ENCODE measurements around the gene DROSHA.
"Not testable (repeated sequence)": the region's sequence is repeated elsewhere in the genome, so short reads cannot be mapped to it uniquely, and the experiment has no call there.

The DROSHA gene, protein sequence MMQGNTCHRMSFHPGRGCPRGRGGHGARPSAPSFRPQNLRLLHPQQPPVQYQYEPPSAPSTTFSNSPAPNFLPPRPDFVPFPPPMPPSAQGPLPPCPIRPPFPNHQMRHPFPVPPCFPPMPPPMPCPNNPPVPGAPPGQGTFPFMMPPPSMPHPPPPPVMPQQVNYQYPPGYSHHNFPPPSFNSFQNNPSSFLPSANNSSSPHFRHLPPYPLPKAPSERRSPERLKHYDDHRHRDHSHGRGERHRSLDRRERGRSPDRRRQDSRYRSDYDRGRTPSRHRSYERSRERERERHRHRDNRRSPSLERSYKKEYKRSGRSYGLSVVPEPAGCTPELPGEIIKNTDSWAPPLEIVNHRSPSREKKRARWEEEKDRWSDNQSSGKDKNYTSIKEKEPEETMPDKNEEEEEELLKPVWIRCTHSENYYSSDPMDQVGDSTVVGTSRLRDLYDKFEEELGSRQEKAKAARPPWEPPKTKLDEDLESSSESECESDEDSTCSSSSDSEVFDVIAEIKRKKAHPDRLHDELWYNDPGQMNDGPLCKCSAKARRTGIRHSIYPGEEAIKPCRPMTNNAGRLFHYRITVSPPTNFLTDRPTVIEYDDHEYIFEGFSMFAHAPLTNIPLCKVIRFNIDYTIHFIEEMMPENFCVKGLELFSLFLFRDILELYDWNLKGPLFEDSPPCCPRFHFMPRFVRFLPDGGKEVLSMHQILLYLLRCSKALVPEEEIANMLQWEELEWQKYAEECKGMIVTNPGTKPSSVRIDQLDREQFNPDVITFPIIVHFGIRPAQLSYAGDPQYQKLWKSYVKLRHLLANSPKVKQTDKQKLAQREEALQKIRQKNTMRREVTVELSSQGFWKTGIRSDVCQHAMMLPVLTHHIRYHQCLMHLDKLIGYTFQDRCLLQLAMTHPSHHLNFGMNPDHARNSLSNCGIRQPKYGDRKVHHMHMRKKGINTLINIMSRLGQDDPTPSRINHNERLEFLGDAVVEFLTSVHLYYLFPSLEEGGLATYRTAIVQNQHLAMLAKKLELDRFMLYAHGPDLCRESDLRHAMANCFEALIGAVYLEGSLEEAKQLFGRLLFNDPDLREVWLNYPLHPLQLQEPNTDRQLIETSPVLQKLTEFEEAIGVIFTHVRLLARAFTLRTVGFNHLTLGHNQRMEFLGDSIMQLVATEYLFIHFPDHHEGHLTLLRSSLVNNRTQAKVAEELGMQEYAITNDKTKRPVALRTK (N-terminal part only)

DNA sequence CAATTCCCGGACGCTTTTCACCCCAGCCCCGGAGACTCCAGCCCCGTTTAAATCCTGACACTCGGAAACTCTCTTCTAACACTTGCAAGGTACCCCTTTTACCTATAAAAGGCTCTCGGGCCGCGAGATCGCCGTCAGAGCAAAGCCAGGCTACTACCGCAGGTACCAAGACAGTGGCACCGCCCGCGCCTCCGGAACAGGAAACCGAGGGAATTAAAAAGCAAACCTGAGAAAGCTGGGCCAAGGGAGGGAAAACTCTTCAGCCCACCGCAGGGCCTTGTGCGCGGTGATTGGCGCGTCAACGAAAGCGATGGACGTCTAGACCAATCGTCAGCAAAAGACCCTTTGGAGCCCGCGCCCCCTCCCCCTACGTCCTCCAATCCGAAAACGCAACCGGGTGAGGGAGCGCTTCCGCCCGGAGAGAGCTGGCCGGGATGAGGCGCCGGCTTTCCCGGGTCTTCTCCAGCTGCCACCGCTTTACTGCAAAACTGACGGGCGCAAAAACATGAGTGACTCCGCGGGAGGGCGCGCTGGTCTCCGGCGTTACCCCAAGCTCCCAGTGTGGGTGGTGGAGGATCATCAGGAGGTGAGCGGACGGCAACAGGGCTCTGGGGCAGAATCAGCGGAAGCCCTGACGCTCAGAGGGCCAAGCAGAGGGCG lies at the start of gene DROSHA, which contains the start of gene C5orf22:
TSS of gene DROSHA (minus strand) at position 206 of the 660 bp plus-strand sequence. CDS start 3,034 bp downstream, outside the sequence.
TSS of gene C5orf22 (plus strand) at position 414 of the 660 bp plus-strand sequence. CDS start at position 506, 92 bp downstream.
- DNase-seq (ENCODE audit: low read depth): peak; percentile 82

DNA sequence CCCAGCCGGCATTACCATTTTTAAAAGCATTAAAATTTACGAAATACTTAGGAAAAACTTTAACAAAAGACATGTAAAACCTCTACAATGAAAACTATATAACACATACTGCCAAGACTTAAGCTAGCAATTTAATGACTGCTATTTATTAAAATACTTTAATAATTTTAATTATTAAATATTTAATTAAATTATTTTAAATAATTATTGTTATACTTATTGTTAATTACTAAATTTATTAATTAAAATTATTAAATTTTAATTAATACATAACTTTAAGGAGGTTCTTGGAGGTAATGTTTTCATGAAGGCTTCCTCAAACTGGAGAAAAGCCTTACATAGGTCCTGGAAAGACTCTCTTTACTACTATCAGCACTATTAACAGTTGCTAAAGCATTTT lies 47.7 kb upstream of the DROSHA start:
- no peak for DNase-seq (ENCODE audit: low read depth)

DNA sequence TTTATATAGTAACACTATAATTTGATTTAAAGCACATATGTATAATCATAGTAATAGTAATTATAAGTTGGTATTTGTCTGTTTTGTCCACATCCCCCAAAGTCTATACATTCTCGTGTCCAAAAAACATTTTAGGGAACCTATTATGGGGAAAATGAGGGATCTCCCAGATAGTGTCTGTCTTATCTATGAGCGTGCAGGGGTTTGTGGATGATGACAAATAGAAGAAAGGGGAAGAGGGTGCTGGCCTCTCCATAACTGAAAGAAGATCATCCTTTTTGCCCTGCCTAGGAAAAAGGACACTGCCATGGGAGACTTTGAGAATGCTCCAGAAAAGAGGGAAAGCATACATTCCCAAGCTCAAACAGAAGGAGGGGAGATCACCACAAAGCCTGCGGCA lies 45.5 kb upstream of the DROSHA start:
- no peak for DNase-seq (ENCODE audit: low read depth)

DNA sequence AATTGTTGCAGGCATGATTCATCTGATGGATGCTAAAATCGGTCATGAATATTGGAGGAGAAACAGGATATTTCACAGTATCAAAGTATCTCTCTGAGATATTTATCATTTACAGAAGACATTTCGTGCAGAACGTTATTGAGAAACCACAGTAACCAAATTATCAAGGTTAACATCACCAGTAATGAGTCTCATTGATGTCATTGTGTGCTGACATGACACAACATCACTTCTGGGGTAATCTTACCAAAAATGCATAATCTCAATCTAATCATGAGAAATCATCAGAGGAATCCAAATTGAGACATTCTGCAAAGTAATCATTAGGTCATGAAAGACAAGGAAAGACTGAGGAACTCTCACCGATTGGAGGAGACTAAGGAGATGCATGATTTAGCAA lies 42.9 kb upstream of the DROSHA start:
- no peak for DNase-seq (ENCODE audit: low read depth)

DNA sequence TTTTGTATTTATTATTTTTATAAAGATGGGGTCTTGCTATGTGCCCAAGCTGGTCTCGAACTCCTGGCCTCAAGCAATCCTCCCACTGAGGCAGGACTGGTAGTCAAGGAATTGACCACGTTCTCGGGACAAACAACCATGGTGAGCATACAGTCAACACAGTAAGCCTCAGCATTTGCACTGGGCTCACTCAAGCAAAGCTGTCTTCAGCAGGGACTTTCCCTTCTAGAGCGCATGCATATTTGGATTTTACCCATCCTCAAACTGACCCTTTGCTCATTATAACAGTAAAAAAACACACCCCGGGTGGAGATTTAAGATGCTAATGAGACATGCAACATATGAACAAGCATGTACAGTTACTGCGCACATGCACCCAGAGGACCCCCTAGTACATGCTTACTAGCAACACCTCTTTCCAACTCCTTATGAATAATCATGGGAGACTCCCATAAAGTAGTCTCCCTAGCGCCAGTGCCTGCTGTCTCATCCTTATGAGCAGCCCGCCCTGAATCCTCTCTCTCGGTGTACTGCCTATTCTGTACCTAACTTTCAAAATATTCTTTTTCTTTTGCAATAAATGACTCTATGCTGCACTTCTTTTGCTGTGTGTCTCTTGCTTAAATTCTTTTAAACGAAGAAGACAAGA lies 41.7 kb upstream of the DROSHA start:
- DNase-seq (ENCODE audit: low read depth): no peak

DNA sequence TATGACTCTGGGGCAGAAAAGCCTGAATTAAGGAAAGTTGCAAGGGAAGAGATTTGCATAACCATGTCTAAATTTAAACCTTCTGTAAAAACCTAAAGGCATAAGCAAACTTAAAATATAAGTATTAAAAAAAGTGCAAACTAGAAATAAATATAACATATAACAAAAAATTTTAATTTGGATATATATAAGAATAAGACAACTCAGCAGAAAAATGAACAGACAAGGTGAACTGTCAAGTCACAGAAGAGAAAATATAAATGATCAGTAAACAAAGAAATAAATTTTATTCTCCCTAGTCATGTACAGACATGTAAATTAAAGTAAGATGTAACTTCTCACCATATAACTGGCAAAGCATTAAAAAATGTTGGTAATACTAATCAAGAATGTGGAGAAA lies 37.2 kb upstream of the DROSHA start:
- no peak for DNase-seq (ENCODE audit: low read depth)

DNA sequence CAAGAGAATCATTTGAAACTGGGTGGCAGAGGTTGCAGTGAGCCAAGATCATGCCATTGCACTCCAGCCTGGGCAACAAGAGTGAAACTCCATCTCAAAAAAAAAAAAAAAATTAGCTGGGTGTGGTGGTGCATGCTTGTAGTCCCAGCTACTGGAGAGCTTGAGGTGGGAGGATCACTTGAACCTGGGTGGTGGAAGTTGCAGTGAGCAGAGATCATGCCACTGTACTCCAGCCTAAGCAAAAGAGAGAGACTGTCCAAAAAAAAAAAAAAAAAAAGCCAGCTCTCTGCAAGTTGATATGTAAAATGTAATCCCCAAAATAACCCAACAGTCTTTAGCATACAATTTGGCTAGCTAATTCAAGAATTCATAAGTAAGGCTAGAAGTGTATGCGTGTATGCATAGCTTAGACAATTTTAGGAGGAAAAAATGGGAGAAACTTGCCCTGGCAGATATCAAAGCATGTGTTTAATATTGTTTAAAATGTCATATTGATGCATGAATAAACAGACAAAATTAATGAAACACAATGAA lies 36.5 kb upstream of the DROSHA start:
- no peak for DNase-seq (ENCODE audit: low read depth)

DNA sequence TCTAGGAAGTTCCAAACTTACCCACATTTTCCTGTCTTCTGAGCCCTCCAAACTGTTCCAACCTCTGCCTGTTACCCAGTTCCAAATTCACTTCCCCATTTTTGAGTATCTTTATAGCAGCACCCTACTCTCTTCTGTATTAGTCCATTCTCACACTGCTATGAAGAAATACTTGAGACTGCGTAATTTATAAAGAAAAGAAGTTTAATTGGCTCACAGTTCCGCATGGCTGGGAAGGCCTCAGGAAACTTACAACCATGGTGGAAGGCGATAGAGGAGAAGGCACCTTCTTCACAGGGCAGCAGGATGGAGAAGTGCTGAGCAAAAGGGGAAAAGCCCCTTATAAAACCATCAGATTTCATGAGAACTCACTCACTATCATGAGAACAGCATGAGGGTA lies 34.5 kb upstream of the DROSHA start:
- DNase-seq (ENCODE audit: low read depth): not testable (repeated sequence)

DNA sequence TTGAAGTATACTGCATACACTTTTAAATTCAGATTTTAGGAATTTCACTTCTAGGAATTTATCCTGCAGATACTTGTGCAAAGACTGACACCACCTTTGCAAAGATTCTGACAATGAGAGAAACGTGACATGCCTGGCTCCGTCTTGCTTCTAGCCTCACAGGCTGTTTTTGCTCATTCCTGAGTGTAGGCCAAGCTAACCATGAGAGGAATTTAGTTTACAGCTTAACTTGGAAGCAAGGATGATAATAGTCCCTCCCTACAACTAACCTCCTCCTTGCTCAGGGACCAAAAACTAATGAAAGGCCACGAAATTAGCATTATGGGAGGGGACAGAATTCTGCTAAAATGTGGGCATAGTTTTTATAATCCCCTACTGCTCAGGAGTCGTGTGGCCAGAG lies 31.3 kb upstream of the DROSHA start:
- no peak for DNase-seq (ENCODE audit: low read depth)

DNA sequence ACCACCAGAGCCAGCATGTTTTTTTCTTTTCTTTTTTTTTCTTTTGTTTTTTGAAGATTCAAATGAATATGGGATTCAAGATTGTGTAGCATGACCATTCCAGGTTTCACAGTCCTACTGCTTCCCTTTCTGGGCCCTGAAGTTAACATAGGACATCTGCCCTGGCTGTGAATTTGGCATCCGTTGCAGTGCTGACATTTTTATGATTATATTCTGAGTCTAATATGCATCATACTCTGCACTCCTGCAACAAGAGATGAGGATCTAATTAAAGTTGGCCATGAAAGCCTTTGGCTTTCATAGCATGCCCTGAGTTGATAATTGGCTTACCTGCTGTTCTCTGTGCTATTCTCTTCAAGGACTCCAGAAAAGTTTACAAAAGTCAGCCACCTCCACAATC lies 30.1 kb upstream of the DROSHA start:
- DNase-seq (ENCODE audit: low read depth): no peak

DNA sequence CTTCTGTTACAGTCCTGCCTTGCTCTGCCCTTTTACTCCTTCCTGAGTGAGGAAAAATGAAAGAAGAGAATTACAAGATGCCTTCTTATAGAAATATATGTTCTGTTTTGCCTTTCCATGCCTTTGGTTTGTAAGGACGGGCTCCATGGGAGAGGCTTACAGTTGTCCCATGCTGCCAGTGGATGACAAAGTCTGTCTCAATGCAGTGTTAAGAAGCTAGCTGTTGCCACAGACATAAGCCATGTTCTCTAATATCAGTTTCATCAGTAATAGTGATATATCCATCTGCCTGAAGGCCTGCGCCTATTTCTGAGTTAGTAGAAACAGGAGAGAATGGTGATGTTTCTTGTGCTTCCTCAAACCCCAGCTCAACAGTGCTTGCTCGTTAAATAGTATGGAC lies 28.0 kb upstream of the DROSHA start:
- no peak for DNase-seq (ENCODE audit: low read depth)

DNA sequence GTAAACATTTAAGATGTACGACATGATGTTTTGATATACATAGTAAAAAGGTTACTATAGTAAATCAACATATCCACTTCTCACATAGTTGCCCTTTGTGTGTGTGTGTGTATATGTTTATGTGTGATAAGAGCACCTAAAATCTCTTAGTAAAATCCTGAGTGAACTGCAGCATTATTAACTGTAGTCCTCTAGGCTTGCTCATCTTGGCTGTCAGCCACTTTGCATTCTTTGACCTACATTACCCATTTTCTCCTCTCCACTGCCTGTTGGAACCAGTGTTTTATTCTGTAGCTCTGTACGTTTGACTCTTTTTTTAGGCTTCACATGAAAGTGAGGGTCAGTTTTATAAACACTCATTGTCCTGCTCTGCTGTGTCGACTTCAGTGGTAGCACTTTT lies 24.6 kb upstream of the DROSHA start:
- no peak for DNase-seq (ENCODE audit: low read depth)

DNA sequence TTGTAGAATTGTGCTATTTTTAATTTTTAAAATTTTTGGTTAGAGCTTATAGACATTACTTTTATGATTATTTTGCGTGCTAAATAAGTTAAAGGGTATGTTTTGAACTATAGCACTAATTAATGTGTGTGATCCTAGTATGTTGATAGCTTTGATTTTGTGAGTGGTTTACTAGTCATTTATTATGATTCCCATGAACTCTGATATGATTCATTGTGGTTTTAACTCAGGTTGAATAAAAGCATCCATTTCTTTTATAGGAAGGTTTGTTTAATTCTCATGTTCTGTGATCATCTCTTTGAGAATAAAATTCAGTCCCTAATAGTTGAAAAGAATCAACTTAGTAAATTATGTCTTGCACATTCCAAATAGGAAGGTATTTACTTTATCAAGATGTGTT lies 22.7 kb upstream of the DROSHA start:
- no peak for DNase-seq (ENCODE audit: low read depth)

DNA sequence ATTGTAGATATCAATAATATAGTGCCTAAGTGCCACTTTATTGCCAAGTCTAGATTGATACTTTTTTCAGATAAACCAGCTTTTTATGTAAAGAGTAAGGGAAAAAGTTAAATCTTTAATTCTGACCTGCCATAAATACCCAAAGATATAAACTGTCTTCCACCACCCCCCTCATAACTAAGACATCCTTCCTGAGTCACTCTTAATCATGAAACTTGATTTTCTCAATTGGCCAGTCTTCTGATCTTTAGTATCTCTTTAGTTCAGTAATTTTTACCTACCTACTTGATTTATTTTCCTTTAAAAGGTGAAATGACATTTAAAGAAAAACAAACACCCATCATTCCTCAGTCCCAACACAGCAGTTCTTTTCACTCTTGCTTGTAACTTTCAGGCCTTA lies 22.0 kb upstream of the DROSHA start:
- no peak for DNase-seq (ENCODE audit: low read depth)

DNA sequence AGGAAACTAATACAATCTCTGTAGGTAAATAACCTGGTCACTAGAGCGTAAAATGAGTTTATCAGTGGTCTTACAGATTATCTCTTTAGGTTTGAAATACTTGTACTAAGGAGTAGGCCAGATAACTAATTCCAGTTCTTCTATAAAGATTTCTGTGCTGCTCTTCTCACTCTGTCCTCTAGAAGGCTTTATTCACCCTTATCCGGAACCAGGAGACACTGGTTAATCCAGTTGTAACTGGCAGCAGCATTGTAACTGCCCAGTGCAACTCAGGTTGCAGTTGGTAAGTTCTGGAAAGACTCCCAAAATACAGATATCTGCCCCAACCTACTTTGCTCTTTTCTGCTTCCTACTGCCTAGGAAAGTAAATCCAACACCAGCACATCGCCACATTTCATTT lies 20.0 kb upstream of the DROSHA start:
- DNase-seq (ENCODE audit: low read depth): no peak

DNA sequence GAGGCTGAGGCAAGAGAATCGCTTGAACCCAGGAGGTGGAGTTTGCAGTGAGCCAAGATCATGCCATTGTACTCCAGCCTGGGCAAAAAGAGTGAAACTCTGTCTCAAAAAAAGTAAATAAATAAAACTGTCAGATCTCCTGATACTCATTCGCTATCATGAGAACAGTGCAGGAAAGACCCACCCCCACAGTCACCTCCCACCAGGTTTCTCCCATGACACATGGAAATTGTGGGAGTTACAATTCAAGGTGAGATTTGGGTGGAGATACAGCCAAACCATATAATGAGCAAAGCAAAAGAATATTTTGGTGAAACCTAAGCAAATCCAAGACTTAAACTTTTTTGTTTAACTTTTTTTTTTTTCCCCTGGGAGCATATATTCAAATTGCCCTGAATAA lies 17.2 kb upstream of the DROSHA start:
- not testable (repeated sequence) for DNase-seq (ENCODE audit: low read depth)

DNA sequence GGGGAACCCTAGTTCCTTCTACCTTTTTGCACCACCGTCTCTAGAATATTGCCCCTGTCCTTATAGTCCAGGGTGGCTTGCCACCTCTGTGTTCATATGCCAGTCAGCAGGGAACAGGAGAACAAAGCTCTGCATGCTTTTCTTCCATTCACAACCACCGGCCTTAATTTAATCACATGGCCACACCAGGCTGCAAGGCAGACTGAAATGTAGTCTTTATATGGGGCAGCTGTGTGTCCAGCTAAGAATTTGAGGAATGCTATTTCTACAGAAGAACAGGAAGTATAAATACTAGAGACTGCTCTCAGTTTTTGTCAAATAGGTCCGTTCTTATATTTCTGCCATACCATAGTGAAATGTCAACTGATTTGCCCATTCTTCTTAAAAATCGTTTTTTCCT lies 6.0 kb upstream of the DROSHA start:
- no peak for DNase-seq (ENCODE audit: low read depth)

DNA sequence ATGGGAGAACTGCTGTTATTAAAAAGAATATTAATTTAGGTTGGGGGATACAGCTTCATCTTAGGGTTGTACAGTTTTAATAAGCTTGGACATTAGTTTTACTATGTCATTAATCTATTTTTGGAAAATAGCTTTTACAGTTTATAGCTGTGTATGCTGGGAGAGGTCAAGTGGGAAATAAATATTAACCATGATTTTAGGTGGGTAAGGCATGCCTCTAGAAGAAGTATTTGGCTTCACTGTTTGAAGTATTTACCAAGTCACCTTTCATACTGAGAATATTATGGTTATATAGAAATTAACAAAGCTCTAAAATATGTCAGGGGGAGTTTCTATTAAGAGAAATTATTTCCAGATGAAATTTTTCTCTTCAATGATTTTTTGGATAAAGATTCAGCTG lies 5.5 kb upstream of the DROSHA start:
- no peak for DNase-seq (ENCODE audit: low read depth)

DNA sequence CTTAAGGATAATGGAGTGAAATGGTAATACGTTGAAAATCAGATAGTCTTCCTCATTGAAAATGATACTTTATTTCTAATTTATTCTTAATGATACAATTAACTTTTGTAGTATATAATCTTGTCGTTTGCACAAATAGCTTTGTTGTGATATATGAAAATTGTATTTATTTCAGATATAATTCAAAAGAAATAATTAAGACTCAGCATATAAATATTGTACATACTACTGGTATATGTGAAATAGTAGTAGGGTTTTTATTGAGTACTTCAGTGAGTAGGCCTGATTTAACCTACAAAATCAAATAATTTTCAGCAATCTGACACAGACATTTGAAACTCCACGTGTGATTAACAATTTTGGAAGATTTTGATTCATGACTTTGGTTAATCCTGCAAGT lies 5.0 kb upstream of the DROSHA start:
- no peak for DNase-seq (ENCODE audit: low read depth)

DNA sequence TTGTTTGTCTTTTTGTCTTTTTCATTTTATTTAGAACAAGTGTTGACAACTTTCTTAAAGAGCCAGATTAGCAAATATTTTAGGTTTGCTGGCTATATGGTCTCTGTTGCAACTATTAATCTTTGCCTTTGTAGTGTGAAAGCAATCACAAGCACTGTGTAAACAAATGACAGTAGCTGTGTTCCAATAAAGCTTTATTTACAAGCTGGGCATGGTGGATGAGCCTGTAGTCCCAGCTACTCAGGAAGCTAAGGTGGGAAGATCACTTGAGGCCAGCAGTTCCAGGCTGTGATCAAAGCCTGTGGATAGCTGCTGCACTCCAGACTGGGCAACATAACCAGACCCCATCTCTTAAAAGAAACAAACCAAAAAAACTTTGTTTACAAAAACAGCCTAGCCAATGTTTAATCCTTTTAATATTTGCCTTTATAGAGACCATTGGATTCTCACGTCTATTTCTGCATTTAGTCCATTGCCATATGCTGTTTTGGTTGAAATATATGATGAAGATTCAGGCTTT lies 2.7 kb upstream of the DROSHA start:
- no peak for DNase-seq (ENCODE audit: low read depth)

DNA sequence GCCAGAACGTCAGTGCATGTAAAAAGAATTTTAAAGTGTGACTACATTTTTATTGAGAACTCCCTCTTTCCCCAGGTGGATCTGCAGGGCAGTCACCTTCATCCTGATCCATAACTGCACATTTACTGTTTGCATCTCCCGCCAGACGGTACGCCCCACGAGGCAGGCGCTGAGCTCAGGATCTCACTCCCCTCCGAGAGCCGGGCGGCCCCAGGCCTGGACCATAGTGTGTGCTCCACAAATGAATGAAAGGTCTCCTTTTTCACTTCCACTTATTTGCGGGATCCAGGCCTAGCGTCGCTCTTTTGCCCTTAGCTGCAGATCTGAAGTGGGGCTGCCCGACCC lies 378 bp downstream of the DROSHA start:
- no peak for DNase-seq (ENCODE audit: low read depth)

Measured in activated T-helper 1 cell treated with Interleukin-2 at 50 U/mL for 16 hours (primary cell).